C4-2B (cell line): ENCODE data around the gene METTL22.

Experiments used
- ZFX ChIP-seq: fragments of 450-650 bp; IDR thresholded peaks from 2 replicates; pipeline ENCODE4 v1.6.1; 2017
- TF ChIP-seq, protein P1 (sequence below): fragments of 450-650 bp; conservative IDR thresholded peaks from 2 replicates; pipeline ENCODE4 v1.5.1; 2017; ENCODE audit warnings: mild to moderate bottlenecking

GRCh38 chr16:8689686-8690085, 68.2 kb downstream of the METTL22 start:
- TF ChIP-seq, protein P1, sequence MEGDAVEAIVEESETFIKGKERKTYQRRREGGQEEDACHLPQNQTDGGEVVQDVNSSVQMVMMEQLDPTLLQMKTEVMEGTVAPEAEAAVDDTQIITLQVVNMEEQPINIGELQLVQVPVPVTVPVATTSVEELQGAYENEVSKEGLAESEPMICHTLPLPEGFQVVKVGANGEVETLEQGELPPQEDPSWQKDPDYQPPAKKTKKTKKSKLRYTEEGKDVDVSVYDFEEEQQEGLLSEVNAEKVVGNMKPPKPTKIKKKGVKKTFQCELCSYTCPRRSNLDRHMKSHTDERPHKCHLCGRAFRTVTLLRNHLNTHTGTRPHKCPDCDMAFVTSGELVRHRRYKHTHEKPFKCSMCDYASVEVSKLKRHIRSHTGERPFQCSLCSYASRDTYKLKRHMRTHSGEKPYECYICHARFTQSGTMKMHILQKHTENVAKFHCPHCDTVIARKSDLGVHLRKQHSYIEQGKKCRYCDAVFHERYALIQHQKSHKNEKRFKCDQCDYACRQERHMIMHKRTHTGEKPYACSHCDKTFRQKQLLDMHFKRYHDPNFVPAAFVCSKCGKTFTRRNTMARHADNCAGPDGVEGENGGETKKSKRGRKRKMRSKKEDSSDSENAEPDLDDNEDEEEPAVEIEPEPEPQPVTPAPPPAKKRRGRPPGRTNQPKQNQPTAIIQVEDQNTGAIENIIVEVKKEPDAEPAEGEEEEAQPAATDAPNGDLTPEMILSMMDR = no peak
- TF ChIP-seq ZFX = no peak
